KOPT-K1 (cell line): Measurements from ENCODE around the gene FBLN2.

Source experiments
- H3K27ac ChIP-seq: fragments of 200-600 bp; sonication (generic); 2 replicates; pipeline ENCODE4 v1.5.1; 2016; ENCODE audit warnings: antibody characterized with exemption, mild to moderate bottlenecking, low read depth, low read length; ENCODE audit not compliant: poor library complexity, severe bottlenecking
- H3K36me3 ChIP-seq: fragments of 200-600 bp; sonication (generic); 2 replicates; pipeline ENCODE4 v1.5.1; 2017; ENCODE audit warnings: antibody characterized with exemption, mild to moderate bottlenecking, low read length, moderate library complexity; ENCODE audit not compliant: insufficient read depth
- H3K9me3 ChIP-seq: fragments of 200-600 bp; sonication (generic); 2 replicates; pipeline ENCODE4 v1.5.1; 2017; ENCODE audit warnings: antibody characterized with exemption, low read length, mild to moderate bottlenecking; ENCODE audit not compliant: insufficient read depth, poor library complexity, severe bottlenecking

The FBLN2 gene

DNA sequence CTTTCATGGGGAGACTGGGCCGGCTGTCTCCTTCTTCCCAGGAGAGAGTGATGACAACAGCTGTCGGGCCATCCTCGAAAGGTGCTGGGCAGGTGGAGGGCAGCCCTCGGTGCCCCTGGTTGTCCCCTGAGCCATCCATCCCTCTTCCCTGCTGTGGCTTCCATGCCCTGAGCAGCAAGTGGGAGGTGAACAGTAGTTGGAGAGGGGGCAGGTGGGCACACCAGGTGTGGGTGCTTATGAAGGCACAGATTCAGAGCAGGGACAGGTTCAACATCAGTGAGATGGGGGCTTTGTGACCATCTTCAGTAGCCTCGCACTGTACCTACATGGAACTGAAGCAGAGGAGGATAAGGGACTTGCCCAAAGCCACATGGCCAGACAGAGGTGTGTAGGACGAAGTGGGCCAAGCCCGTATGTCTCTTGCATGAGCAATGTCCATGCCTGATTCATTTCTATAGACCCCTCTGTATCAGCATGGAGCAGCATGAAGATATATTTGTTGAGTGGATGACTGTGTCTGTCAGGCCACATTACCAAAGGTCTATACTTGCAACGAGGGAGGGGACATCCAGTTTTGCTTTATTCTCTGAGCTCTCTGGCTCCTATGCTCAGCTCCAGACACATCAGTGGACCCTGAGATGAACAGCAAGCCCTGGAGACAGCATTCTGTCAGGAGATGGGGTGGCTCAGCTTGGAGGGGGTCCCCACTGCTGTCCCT is 107.8 kb downstream of the FBLN2 start:
- Histone ChIP-seq H3K36me3 (no peaks in the 10 kb centered on the region), H3K9me3 (no peaks in the 10 kb centered on the region), H3K27ac (no peak overlapping the region)

DNA sequence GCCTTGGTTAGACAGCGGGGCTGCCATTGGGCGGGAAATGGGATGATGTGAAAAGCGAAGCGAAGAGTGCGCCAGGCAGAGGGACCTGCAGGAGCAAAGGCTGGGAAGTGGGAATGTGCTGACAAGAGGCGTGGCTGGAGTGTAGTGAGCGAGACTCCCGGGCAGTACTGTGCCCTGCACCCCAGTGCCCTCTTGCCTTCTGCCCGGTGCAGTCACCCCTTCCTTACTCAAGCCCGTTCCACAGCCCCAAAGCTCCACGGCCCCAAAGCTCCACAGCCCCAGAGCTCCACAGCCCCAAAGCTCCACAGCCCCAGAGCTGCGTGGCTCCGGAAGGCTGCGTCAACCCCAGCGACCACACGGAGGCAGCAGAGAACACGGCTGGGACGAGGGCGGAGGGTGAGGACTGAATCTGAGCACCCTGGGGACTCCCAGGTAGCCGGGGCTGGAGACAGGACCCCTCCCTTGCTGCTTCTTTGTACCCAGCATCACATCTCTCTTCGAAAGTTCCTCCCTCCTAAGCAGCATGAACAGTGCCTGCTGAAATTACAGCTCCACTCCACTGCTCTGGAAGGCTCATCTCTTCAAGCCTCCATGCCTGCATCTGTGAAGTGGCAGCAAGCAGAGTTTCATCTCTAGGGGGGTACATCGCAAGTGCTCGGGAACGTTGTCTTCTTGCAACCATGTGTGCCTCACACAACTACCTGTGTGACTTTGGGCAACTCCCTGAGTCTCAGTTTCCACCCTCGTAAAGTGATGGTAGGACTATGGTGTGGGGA is 108.9 kb downstream of the FBLN2 start:
- Histone ChIP-seq H3K36me3 (no peaks in the 10 kb centered on the region), H3K9me3 (no peaks in the 10 kb centered on the region), H3K27ac (no peak overlapping the region)

GRCh38 chr3:13658681-13659080 is 109.8 kb downstream of the FBLN2 start:
- Histone ChIP-seq H3K36me3 (no peaks in the 10 kb centered on the region), H3K9me3 (no peaks in the 10 kb centered on the region), H3K27ac (no peak overlapping the region)

- Histone ChIP-seq H3K36me3 (no peaks in the 10 kb centered on the region), H3K9me3 (no peaks in the 10 kb centered on the region), H3K27ac (no peak overlapping the region)
Observed at GRCh38 chr3:13659221-13659969, 110.5 kb downstream of the FBLN2 start.

- Histone ChIP-seq H3K27ac (no peak overlapping the region), H3K9me3 (no peaks in the 10 kb centered on the region), H3K36me3 (no peaks in the 10 kb centered on the region)
Observed at GRCh38 chr3:13660042-13660874, 111.3 kb downstream of the FBLN2 start.

DNA sequence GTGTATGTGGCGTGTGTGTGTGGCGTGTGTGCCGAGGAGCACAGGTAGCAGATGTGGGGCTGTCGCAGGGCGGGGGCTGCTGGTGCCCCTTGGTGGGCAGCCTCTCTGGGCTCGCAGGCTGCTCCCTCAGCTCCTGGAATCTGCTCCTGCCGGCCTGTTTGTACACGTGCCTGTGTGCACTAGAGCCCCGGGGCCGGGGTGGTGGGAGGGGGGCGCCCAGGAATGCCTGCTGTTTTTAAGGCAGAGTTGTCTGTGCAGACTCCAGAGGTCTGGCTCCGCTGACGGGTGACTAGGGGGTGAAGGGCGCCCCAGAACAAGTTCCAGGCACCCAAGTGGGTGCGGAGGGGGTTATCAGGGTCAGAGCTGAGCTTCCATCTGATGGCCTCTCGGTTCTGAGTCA is 112.2 kb downstream of the FBLN2 start:
- Histone ChIP-seq H3K27ac (no peak overlapping the region), H3K9me3 (no peaks in the 10 kb centered on the region), H3K36me3 (no peaks in the 10 kb centered on the region)

GRCh38 chr3:13662238-13662847 is 113.4 kb downstream of the FBLN2 start:
- H3K27ac ChIP-seq: no peak overlapping the region
- H3K9me3 ChIP-seq: no peaks in the 10 kb centered on the region
- no peaks in the 10 kb centered on the region for H3K36me3 ChIP-seq

DNA sequence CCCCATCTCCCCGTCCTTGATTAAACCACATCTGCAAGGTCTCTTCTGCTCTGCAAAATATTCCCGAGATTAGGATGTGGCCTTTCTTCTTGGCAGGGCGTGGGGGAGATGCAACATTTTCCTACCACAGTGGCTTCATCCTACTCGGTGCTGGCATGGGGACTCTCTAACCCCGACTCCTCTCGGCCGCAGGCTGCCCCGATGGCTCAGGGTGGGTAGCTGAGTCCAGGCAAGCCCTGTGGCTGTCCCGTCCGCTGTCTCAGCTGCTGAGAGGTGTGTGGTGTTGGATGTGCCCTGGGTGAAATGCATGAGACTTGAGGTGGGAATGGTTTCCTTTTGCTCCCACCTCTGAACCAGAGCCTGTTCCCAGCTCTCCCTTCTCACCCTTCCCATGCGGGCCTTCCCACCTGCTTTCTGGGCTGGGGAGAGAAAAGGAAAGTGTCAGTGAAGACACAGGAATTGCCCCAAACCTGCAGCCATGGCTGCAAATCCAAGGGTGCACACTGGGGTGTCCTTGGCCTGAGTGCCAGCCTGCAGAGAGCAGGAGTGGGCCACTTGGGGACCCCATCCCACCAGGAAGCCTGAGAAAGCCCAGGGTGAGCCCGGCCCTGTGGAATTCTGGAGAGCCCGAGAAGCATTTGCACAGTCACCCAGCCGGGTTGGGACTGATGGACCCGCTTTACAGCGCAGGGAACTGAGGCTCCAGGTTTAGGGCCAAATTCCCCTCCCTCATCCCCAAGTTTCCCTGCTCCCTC is 115.0 kb downstream of the FBLN2 start:
- Histone ChIP-seq H3K36me3 (no peaks in the 10 kb centered on the region), H3K27ac (no peak overlapping the region), H3K9me3 (no peaks in the 10 kb centered on the region)

GRCh38 chr3:13665582-13666226 is 116.8 kb downstream of the FBLN2 start:
- H3K36me3 ChIP-seq: no peaks in the 10 kb centered on the region
- no peaks in the 10 kb centered on the region for H3K9me3 ChIP-seq

DNA sequence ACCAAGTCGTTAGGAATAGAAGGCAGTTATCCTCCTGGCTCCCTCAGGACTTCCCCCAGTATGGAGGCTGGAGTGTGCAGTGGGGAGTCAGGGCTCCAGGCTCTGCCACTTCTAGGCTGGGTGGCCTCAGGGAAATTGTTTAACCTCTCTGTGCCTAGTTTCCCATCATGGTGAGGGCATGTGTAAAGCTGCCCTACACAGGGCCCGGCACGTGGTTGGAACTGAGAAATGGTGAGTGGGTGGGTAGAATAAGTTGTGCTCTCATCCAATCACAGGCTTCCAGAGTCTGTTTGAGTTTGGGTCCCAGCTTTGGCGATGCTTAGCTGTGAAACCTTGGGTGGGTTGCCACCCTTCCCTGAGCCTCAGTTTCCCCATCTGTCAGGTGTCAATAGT is 117.3 kb downstream of the FBLN2 start:
- H3K36me3 ChIP-seq: no peaks in the 10 kb centered on the region
- no peaks in the 10 kb centered on the region for H3K9me3 ChIP-seq
- no peak overlapping the region for H3K27ac ChIP-seq

More at GRCh38 chr3:13665582-13666226, 116.8 kb downstream of the FBLN2 start:
- H3K27ac ChIP-seq: no peak overlapping the region

GRCh38 chr3:13666781-13667709 is 118.1 kb downstream of the FBLN2 start:
- Histone ChIP-seq H3K27ac (no peak overlapping the region), H3K36me3 (no peaks in the 10 kb centered on the region), H3K9me3 (no peaks in the 10 kb centered on the region)

GRCh38 chr3:13668136-13668535 is 119.2 kb downstream of the FBLN2 start:
- H3K27ac ChIP-seq: no peak overlapping the region

DNA sequence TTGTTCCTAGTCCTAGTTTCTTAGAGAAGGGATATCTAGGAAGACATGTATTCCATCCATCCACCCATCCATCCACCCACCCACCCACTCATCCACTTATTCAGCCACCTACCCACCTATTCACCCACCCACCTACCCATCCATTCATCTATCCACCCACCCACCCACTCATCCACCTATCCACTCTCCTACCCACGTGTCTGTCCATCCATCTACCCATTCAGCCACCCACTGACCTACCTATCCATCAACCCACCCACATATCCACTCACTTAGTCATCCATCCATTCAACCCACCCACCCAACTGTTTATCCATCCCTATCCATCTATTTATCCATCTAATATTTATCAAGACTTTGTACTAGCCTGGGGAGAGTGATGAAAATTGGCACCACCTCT is 120.5 kb downstream of the FBLN2 start:
- no peaks in the 10 kb centered on the region for H3K9me3 ChIP-seq
- no peaks in the 10 kb centered on the region for H3K36me3 ChIP-seq
- H3K27ac ChIP-seq: no peak overlapping the region

More at GRCh38 chr3:13668136-13668535, 119.2 kb downstream of the FBLN2 start:
- no peaks in the 10 kb centered on the region for H3K36me3 ChIP-seq
- H3K9me3 ChIP-seq: no peaks in the 10 kb centered on the region
